ENCODE measurements around the gene FAM163B.
"Not testable (repeated sequence)": the region's sequence is repeated elsewhere in the genome, so short reads cannot be mapped to it uniquely, and the experiment has no call there.

Gene FAM163B

GRCh38 chr9:133639613-133640012, 30.4 kb upstream of the FAM163B start:
- DNase-seq (ENCODE audit: low spot score): no peak

- no peak for DNase-seq (ENCODE audit: low spot score)
These were observed 29.5 kb upstream of the FAM163B start for GRCh38 chr9:133638711-133639110.

GRCh38 chr9:133638076-133638475, 28.9 kb upstream of the FAM163B start:
- no peak for DNase-seq (ENCODE audit: low spot score)

- no peak for DNase-seq (ENCODE audit: low spot score)
These were observed 28.4 kb upstream of the FAM163B start for GRCh38 chr9:133637451-133638055.

GRCh38 chr9:133636902-133637301, 27.7 kb upstream of the FAM163B start:
- DNase-seq (ENCODE audit: low spot score): no peak

GRCh38 chr9:133635533-133636531, 26.6 kb upstream of the FAM163B start, which contains the start of gene DBH:
TSS of gene DBH (plus strand) at chr9:133636363. CDS start at chr9:133636372, 9 bp downstream.
- no peak for DNase-seq (ENCODE audit: low spot score)

- no peak for DNase-seq (ENCODE audit: low spot score)
These were observed 25.9 kb upstream of the FAM163B start for GRCh38 chr9:133635098-133635497.

- DNase-seq (ENCODE audit: low spot score): no peak
These were observed 25.0 kb upstream of the FAM163B start for GRCh38 chr9:133634081-133634691.

GRCh38 chr9:133633681-133634080, 24.5 kb upstream of the FAM163B start:
- no peak for DNase-seq (ENCODE audit: low spot score)

- DNase-seq (ENCODE audit: low spot score): no peak
These were observed 23.9 kb upstream of the FAM163B start for GRCh38 chr9:133632806-133633680.

GRCh38 chr9:133631111-133631510, 21.9 kb upstream of the FAM163B start:
- DNase-seq (ENCODE audit: low spot score): no peak

GRCh38 chr9:133629221-133630110, 20.3 kb upstream of the FAM163B start:
- no peak for DNase-seq (ENCODE audit: low spot score)

GRCh38 chr9:133628766-133629165, 19.6 kb upstream of the FAM163B start:
- no peak for DNase-seq (ENCODE audit: low spot score)

GRCh38 chr9:133627341-133627740, 18.2 kb upstream of the FAM163B start:
- no peak for DNase-seq (ENCODE audit: low spot score)

- not testable (repeated sequence) for DNase-seq (ENCODE audit: low spot score)
These were observed 16.8 kb upstream of the FAM163B start for GRCh38 chr9:133626008-133626407.

- DNase-seq (ENCODE audit: low spot score): no peak
These were observed 13.4 kb upstream of the FAM163B start for GRCh38 chr9:133622555-133622954.

- DNase-seq (ENCODE audit: low spot score): no peak
These were observed 12.6 kb upstream of the FAM163B start for GRCh38 chr9:133621725-133622267.

- DNase-seq (ENCODE audit: low spot score): peak; percentile 66
These were observed 10.6 kb upstream of the FAM163B start for GRCh38 chr9:133619791-133620190.

- no peak for DNase-seq (ENCODE audit: low spot score)
These were observed 9.5 kb upstream of the FAM163B start for GRCh38 chr9:133618726-133619125.

- no peak for DNase-seq (ENCODE audit: low spot score)
These were observed 7.6 kb upstream of the FAM163B start for GRCh38 chr9:133616643-133617405.

All from CD4-positive, alpha-beta T cell treated with Interleukin-6 at 100 ng/mL for 8 hours (primary cell).